ENCODE measurements around the gene GRAMD1A.

DNA sequence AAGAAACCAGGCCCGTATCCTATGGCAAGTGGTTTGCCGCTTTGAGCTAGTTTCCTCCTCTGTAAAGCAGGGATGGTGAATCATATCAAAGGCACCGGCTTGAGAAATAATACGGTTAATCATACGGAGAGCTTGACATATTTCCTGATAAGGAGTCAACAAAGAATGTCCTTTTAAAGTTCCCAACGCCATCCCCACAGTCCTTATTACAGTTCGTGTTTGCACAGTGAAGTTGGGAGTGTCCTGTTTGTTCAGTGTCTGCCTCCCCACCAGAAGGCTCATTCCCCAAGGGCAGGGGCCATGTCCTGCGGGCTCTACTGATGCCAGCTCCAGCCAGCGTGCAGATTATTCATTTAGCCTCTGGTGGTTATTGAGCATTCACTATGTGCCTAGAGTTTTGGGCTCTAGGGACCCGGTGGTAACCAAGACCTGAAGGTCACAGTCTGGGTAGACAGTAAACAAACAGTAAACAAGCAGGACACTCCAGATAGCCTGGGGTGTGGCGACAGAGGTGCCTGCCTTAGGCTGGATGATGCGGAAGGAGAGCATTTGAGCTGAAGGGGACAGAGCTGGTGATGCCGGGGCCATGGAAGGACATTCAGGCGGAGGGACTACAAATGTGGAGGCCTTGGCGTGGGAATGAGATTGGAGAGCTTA, 6.3 kb downstream of the GRAMD1A start:
- TF ChIP-seq SUZ12 (IDR thresholded peaks at IDR 0.05; ENCODE audit: extremely low read depth, insufficient read depth, insufficient read length) (no peak), YY1 (IDR thresholded peaks at IDR 0.05; ENCODE audit: insufficient read depth, insufficient read length) (no peak)
